Posterior vena cava (tissue), 2 donors: Measurements from ENCODE around the gene PLEKHM1. TPM values are rescaled to one million over a fixed set of nuclear protein-coding genes. Genes with fewer than 3 reads are reported as not detected.
A peak's percentile ranks its signal among the peaks of the same experiment; 100 is the strongest.
"Not testable (repeated sequence)": the region's sequence is repeated elsewhere in the genome, so short reads cannot be mapped to it uniquely, and the experiment has no call there.

Experiments
- DNase-seq: peaks from one replicate; pipeline ENCODE4 v3.0.0-alpha.2; 2020; ENCODE audit warnings: low spot score
- intact Hi-C, 2 donors: fragments of 100-400 bp; cut with DNase I; formaldehyde crosslinking; loops; one replicate each; pipeline versions ENCODE4 v1.14.1 to v1.14.2; 2022 to 2023
- total RNA-seq, 2 donors: library from RNA; stranded (reverse); fragmentation: NEBNext Ultra II Directional; extraction: Animal tissue kit (Norgen Biotek cat#: 25700); gene quantifications; one replicate each; pipeline ENCODE4 v1.2.1, GENCODE V29; 2021
- donor health status: DM: yes; HTN: yes; CAD: no.
- donor health status: DM: yes; HTN: yes; CAD: no.

Gene PLEKHM1
- total RNA-seq, 2 donors from 2014 or later, result 43.2 to 45.3 TPM

DNA sequence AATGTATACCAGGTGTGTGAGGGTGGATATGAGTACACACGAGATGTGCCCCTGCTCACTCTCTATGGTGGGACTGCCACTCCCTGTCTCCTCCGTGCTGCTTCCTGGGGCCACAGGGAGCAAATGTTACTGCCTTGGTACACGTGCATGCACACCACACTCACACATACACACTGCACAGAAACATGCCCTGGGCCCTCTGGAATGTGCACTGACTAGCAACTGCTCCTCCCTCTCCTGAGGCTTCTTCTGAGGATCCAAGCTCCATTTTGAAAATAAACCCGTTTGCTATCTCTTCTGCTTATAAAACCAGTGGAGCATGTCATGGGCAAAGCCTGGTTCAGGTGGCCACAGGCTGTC, 21.3 kb downstream of the PLEKHM1 start:
- DNase-seq, intact Hi-C loops: not testable (repeated sequence)

DNA sequence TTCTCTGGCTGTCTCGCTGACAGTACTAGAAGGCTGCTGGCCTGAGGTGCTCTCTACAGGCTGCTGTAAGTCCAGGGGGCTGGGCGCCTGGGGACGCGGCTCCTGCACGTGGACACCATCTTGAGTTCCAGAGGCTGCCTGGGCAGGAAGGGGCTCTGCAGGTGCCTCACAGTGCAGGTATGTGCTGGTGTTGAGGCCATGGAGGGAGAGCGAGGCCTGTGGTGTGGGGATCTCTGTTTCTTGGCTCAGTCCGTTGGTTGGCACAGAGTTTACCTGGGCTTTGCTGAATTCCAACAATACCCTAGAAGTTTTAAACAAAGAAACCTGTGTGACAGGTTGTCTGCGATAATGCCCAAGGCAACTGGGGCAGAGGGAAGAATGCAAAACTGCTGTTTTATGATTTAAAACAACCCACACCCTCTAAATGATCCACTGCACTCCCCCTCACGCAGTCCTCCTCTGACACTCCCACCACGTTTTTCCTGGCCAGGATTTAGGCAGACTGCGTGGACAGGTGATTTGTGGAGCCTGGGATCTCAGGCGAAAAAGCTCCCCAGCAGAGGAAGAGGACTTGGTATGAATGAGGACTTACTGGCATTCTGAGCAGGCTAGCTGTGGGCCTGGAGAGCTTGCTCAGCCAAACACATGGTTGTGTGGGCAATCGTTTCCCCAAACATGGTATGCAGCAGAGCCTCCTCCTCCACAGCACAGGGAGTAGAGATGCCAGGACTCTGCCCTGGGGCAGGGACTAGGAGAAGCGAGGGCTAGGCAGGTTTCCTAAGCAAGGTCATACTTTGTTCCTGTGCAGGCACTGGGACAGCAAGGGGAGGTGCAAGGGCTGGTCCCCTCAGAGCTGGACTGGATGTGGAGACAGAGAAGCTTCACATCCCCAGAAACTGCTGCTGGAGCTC, 22.0 kb downstream of the PLEKHM1 start:
- intact Hi-C loops, result not testable (repeated sequence)

GRCh38 chr17:45461524-45462327, 28.8 kb downstream of the PLEKHM1 start:
- DNase-seq, intact Hi-C loops: not testable (repeated sequence)

More for the DNA sequence above, 22.0 kb downstream of the PLEKHM1 start:
- not testable (repeated sequence) for DNase-seq

- intact Hi-C loops, DNase-seq: not testable (repeated sequence)
These were observed 30.1 kb downstream of the PLEKHM1 start for GRCh38 chr17:45460422-45460821.

- intact Hi-C loops, DNase-seq: not testable (repeated sequence)
These were observed 36.2 kb downstream of the PLEKHM1 start for GRCh38 chr17:45454341-45454740.

DNA sequence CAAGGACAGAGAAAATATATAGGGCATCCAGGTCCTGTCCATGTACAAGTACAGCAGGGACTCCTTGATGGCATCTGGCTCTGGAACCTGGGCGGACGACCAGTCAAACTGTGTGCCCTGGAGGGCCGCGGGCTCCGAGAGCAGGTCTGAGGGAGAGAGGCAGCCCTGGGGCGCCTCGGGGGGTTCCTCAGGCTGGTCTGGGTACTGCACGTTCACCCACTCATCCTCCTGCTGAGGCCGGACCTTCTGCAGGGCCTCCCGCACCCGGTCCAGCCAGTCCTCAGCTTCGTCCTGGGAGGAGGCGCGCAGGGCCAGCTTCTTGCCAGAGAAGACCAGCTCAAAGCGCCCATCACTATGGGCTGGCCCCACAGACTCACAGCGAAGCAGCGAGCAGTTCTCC, 36.8 kb downstream of the PLEKHM1 start:
- DNase-seq, result peak; percentile 68
- intact Hi-C loops, result not testable (repeated sequence)

DNA sequence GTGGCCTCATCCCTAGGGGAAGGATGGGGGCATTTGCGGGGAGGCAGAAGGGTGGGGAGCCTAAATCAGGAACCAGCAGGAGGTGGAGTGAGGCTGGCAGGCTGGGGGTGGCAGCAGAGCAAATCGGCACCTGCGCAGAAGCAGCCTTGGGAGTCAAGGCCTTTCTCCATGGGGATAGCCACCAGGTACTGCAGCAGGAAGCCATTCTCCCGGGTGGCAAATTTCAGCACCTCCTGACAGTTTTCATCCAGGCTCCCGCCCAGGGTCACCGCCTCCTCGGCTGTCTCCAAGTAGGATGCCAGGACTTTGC, 37.3 kb downstream of the PLEKHM1 start:
- intact Hi-C loops, result not testable (repeated sequence)
- DNase-seq, result peak; percentile 29

GRCh38 chr17:45452329-45453224, 37.9 kb downstream of the PLEKHM1 start:
- DNase-seq, result peak; percentile 32
- intact Hi-C loops, result not testable (repeated sequence)

DNA sequence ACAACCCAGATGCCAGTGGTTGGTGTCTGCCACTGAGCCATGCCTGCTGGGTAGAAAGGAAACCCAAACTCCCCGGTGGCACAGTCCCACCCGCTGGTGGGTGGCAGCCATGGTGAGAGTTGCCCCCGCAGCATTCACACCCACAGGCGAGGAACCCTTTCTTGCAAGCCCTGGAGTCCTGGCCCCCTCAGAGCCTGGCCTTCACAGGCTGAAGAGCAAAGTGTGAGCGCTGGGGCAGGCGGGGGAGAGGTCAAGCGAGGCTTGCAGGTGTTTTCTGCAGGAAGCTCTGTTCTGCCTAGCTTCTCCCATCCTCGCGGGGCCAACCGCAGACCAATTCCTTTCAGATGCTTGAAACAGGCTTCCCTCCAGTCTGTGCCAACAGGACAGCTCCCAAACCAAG, 38.9 kb downstream of the PLEKHM1 start:
- intact Hi-C loops, result not testable (repeated sequence)
- DNase-seq, result peak; percentile 3

DNA sequence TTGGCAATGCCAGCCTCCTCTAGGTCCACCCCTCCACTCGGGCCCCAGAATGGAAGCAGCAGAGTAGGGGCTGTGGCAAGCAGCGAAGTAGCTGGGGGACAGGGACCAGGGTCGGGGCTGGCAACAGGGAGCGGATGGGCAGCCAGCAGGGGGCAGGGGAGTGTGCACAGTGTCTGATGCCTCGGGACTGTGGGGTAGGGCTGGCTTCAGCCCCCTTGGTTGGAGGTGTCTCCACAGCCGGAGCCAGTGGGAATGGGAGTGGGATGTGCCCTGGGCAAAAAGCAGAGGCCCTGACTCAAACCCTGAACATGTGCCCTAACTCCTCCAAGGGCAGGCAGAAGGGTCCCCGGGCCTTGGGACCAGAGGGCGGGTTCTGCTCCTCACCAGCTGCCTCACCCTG, 39.4 kb downstream of the PLEKHM1 start:
- intact Hi-C loops, result no loop called here
- peak; percentile 59 for DNase-seq

GRCh38 chr17:45449708-45450329, 40.7 kb downstream of the PLEKHM1 start:
- DNase-seq, result peak; percentile 20
- intact Hi-C loops, result not testable (repeated sequence)

- intact Hi-C loops, result not testable (repeated sequence)
- DNase-seq, result peak; percentile 25
These were observed 41.3 kb downstream of the PLEKHM1 start for GRCh38 chr17:45449260-45449659.

DNA sequence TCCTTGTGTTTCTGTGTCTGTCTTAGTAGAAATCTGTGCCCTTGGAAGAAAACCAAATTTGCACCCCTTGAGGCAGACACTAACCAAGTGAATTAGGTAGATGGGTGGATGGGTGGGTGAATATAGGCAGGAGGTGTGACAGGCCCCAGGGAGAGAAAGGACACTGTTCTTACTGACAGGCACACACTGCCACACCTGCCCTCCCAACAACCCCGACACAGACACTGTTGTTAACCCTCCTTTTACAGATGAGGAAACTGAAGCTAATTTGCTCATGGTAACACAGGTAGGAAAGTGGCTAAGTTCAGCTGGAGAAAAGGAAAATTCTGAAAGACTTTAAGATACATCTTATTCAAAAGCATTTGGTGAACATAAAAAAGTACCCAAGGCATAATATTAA, 42.0 kb downstream of the PLEKHM1 start:
- intact Hi-C loops, DNase-seq: not testable (repeated sequence)

- peak; percentile 19 for DNase-seq
- intact Hi-C loops, result not testable (repeated sequence)
These were observed 42.5 kb downstream of the PLEKHM1 start for GRCh38 chr17:45448066-45448465.

- intact Hi-C loops, result not testable (repeated sequence)
These were observed 42.9 kb downstream of the PLEKHM1 start for GRCh38 chr17:45447650-45448049.

GRCh38 chr17:45446872-45447625, 43.5 kb downstream of the PLEKHM1 start:
- DNase-seq, intact Hi-C loops: not testable (repeated sequence)

More at GRCh38 chr17:45447650-45448049, 42.9 kb downstream of the PLEKHM1 start:
- DNase-seq, result not testable (repeated sequence)

GRCh38 chr17:45445901-45446743, 44.4 kb downstream of the PLEKHM1 start:
- DNase-seq, intact Hi-C loops: not testable (repeated sequence)
